HTR-8/SVneo (cell line): Measurements from ENCODE around the gene KCNA1.
"Not testable (repeated sequence)": the region's sequence is repeated elsewhere in the genome, so short reads cannot be mapped to it uniquely, and the experiment has no call there.

ENCODE experiments used
- DNase-seq: peaks from one replicate; pipeline ENCODE4 v3.0.0; 2011; ENCODE audit warnings: low spot score, mixed read lengths; ENCODE audit not compliant: insufficient read length
- FAIRE-seq: peaks from 2 replicates; lab custom pipeline; 2011; peaks lifted over from hg19 to GRCh38; lab: Jason Lieb, UNC

Gene KCNA1

DNA sequence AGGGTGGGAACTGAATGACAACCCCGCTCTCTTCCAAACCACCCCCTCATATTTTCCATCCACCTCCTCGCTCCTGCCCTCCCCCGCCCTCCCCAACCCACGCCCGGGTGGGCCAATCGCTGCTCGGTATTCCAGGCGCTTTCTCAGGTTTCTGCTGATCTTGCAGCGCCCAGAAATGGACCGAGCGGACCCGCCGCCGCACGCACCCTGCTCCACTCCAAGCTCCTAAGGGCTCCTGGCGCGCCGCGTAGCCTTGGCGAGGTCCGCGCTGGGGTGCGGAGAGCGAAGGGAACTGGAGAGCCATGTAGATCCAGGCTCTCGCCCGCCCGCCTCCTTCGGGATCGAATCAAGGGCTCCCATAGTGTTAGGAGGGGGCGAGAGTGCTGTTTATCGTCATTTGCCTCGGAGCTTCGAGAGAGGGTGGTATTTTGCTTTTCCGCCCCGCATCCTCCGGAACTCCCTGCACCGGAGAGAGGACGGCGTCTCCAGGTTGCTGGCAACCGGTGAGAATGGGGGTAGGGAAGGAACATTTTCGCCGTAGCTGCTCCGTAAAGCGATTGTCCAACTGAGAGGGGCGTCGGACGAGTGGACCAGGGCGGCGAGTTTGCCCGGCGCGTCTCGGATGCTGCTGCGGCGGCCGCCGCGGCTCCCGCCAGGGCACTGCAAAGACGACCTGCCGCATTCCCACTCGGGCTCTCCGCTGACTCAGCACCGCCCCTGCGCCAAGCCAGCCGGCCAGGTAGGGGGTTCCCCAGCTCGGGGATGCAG, at the start of gene KCNA1:
KCNA1 (plus strand) TSS at position 172 of the 768 bp plus-strand sequence. CDS start 1,474 bp downstream, outside the sequence.
- FAIRE-seq, result no peak
- DNase-seq, result no peak

DNA sequence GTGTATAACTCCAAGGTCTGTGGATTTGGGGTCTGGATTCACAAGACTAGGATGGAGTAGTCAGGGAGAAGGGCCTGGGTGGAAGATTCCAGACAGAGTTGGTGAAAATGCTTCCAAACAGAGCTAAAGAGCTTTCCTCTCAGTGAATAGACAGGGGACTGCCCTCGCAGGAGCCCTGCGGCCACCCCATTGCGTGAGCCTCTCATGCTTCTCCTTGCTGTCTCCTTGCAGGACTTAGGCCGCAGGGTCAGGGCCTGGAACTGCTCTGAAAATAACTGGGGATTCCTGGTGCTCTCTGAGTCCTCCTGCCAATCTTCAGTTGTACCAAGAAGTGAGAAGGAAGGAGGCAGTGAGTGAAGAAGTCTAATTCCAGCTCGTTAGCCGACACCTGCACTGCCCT, 49.0 kb upstream of the KCNA1 start:
- FAIRE-seq (no peak), DNase-seq (no peak)

DNA sequence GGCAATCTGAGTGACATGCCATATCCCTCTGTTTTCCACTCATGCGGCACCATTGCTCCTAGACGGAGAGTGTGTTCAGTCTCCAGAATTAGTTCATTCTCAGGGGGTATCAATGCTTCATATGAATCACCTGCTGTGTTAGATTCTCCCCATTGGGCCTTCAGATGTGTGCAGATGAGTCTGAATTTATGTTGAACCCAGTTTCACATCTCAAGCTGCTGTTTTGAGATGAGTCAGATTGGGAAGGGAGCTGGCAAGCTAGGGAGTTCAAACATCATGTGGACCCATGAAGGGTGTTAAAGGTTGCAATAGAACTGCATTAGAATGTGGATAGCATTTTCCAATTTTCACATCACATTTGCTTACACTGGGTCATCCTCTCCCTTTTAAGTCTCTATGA, 46.9 kb upstream of the KCNA1 start:
- DNase-seq, result no peak
- FAIRE-seq, result no peak

DNA sequence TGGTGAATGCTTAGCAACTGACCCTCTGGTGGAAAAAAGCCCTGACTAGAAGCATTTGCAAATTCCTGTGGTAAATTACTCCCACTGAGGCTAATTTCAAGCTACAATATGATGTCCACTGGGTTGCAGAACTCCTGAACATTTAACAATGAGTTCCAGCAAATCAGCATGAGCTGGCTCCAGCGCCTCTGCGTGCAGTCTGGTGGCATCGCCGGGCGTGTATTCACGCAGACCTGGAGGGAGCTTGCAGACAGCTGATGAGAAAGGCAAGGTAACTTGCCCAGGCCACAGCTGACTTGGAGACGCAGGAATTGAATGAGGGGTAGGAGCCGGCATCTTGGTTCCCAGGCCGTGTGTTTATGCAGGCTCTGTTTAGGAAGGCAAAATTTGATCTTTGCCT, 45.1 kb upstream of the KCNA1 start:
- FAIRE-seq (no peak), DNase-seq (no peak)

DNA sequence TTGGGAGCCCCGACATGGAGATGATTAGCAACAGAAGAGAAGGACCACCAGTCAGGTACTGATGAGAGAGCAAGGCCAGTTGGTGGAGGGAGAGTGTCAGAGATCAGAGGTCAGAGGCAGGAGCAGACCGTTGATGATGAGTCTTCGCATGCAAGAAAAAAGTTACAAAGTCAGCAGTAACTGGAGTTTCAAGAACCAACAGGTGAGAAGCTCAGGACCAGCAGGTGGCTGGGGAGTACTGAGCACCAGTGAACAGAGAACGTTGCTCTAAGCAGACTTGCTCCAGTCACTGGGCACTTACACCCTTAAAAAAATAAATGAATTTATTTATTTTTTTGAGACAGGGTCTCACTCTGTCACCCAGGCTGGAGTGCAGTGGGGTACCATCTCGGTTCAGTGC, 44.5 kb upstream of the KCNA1 start:
- DNase-seq, result no peak
- FAIRE-seq, result no peak

DNA sequence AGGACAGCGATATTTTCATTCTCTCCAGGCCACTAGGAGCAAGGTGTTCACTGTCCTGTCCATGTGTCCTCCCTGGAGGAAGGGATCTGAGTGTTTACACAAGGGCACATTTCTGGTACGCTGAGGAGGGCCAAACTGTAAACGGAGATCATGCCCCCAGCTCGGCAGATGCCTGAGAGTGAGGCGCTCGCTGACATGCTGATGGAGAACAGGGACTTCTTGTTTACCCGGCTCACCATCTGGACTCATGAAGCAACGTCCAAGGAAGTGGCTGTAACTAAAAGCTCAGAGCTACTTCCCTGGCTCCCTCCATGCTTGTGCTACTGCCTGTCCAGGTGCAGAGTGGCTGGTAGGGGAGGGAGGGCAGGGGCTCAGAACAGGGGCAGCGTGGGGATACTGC, 43.4 kb upstream of the KCNA1 start:
- FAIRE-seq (no peak), DNase-seq (no peak)

DNA sequence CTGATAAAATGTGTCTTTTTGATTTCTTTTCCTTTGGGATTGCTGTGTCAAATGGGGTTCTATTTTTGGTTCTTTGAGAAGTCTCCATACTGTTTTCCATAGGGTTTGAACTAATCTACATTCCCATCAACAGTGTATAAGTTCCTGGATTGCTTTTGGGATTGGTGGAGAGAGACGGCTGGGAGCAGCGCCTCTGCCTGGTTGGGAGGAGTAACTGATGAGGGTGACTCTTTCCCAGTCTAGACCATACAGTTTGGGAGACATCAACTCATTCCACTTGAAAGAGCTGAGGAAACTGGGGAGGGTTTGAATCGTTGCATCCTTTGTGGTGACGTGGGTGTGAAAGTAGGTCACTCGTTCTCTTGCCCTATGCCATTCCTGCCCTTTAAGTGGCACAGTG, 42.3 kb upstream of the KCNA1 start:
- no peak for DNase-seq
- no peak for FAIRE-seq

DNA sequence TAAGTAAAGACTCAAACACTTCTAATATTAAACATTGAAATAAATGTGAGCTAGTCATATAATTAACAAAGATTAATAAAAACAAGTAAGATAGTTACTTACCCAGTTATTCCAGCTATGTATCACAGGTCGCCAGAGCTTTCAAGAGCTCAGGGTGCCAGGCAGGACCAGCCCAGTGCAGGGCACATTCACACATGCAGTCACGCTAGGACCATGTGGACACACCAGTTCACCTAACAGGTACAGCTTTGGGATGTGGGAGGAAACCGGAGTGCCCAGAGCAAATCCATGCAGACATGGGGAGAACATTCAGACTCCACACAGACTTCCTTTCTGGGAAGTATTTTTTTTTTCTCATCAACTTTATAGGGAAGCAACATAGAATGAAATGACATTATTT, 39.3 kb upstream of the KCNA1 start:
- DNase-seq, result no peak
- no peak for FAIRE-seq

DNA sequence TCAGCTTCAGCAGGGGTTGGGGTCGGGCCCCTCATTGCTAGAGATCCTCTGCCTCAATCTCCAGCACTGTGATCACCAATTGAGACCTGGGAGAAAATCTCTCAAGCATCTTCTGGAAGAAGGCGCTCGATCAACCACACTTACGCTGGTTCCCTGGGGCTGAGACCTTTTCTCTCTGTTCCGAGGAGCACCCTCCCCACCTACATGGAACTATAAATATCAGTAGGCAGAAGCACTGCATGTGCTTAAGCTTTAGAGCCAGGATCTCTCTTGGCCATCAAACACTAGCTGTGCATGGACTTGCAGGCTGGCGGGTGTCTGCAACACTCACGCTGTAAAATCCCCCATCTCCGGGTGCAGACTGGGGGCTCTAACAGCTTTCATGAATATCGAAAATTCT, 38.2 kb upstream of the KCNA1 start:
- FAIRE-seq (no peak), DNase-seq (no peak)

DNA sequence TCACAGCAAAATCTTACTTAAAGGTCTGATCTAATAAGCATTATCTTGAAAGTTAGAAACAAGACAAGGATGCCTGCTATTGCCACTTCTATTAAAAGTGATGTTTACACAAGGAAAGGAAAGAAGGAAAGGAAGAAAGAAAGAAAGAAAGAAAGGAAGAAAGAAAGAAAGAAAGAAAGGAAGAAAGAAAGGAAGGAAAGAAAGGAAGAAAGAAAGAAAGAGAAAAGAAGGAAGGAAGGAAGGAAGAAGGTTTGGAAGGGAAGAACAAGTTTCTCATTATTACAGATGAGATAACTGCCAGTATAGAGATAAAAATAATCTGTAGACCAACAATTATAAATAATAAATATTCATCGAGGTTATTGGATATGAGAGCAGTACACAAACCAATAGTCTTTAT, 35.8 kb upstream of the KCNA1 start:
- no peak for DNase-seq
- no peak for FAIRE-seq

DNA sequence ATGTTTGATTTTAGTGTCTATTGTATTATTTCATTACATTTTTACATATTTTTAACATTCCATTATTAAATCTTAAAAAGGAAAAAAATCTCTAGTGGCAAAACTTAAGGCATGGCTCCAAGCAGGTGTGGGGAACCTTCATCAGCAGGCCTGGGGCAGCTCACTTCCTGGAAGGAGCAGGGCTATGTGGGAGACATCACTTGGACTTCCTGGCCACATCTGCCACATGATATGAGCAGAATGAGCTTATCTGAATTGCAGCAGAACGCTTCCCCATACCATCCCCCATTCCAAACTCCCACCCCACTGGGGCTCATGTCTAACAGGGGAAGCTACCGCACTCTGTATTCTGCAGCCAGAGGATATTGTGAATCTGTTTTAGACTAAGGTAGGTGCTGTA, 35.0 kb upstream of the KCNA1 start:
- DNase-seq (no peak), FAIRE-seq (no peak)

GRCh38 chr12:4879481-4879880, 30.2 kb upstream of the KCNA1 start:
- not testable (repeated sequence) for DNase-seq, FAIRE-seq

DNA sequence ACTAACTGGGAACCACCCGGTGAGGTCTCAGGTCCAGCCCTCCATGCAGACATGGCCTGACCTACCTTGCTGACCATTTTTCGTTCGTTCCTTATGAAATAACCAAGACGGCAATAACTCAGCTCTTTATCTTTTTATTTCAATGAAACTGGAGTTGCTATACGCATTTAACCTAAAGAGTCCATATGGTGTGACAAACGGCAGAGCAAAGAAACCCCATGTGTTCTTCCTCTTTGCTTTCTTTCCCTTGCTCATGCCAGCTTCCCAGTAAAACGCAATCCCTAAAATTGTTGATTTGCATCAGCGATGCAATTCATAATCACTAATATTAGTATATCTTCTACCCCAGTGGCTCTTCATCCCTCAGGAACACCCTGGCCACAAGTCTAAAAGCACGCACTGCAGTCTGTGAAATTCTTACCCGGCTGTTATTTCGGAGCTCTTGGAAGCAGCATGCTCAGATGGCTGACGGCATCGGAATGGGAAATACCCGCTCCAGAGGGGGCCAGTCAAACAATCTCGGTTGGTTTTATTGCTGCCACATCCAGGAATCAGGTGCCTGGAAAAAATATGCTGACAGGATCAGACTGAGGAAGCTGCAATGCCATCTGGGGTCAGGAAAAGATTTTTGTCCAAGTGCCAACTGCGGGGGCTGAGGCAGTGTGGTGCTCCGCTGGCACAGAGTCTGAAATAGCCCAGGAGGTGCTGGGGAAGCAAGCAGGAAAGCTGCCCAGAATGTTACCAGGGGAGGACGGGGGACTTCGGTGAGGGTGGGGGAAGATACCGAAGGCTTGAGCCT, 28.2 kb upstream of the KCNA1 start:
- no peak for DNase-seq
- FAIRE-seq, result no peak

DNA sequence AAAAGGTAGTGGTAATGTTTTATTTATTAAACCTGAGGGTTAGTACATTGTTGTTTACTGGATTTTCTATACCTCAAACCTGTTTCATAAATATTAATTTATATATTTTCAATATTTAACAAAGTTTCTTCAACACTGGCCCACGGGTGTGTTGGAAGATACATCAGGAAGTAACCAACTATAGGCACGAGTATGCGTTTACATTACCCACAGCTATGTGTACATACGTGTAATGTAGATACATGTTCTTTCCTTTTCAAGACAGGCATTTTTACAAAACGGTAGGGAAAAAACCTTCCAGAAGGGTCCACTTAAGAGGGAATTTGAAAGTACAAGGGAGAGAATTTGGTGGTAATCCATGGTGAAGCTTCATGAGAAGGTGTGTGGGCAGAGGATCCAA, 17.8 kb upstream of the KCNA1 start:
- DNase-seq, result no peak
- FAIRE-seq, result no peak

DNA sequence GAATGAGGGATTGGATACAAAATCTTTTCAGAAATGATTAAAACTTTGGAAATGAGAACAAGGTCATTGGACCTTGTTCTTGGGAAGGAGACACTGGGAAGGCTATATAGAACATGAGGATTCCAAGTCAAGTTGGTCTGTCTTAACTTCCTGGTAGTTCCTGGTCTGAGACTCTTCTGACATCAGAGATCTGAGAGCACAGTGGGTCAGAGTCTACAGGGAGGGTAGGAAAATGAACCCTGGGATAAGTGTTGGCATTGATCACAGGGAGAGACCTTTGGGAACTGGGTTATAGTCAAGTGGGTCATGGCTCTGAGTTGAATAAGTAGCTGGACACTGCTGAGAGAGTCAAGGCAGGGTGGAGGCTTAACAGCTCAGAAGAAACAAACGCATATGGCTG, 17.3 kb upstream of the KCNA1 start:
- FAIRE-seq (no peak), DNase-seq (no peak)

DNA sequence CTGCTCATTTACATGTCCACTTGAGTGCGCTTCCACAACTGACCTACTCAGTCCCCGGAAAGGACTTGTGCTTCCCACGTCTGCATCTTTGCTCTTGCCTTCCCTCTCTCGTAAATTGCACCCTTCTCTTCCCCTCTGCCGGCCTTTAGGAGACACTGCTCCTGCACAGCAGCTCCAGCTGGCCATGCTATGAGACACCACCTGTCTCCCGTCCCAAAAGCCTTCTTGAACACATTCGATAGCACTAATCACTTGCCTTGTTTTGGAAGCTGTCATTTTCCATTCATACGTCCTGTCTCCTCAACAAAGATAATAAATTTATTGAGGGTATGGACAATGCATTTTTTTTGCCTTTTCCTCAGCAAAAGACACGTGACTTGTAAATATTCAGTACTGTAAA, 15.7 kb upstream of the KCNA1 start:
- FAIRE-seq (peak; percentile 4), DNase-seq (no peak)

DNA sequence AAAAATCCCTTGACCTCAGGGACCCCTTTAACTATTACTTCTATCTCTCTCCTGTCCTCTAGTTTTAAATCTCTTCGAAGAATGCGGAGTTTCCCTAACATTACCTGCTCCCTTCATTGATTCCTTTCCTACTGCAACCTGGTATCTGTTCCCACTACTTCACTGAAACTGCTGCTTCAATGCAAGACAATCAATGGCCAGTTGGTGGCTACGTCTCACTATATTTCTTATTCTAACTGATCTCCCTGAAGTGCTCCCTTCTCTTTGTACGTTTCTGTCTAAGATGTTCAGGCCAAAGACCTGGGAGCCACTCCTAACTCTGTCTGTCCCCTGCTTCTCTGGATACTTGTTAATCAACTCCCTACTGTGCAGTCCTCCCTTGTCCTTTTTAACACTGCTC, 10.3 kb upstream of the KCNA1 start:
- no peak for FAIRE-seq
- no peak for DNase-seq

DNA sequence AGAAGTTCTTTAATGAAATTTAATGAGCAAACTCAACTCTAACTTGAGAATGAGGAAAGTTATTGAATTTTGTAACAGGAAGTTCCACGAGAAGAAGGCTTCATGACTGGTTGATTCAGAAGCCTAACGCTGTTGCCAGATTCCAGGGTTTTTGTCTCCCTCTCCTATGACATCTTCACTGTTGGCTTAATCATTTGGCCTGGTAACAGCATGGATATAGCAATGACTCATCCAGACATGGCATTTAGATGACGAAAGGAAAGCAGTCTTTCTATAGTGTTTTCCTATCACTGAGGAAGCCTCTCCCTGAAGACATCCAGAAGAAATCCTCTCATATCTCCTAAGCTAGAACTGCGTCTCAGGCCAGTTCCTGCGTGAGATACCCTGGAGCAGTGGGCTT, 9.4 kb upstream of the KCNA1 start:
- no peak for FAIRE-seq

GRCh38 chr12:4905316-4905715, 4.4 kb upstream of the KCNA1 start:
- FAIRE-seq, result no peak
- DNase-seq, result no peak

More for the DNA sequence above, 9.4 kb upstream of the KCNA1 start:
- DNase-seq, result no peak

- no peak for FAIRE-seq
Observed at GRCh38 chr12:4908684-4909409, 858 bp upstream of the KCNA1 start.

DNA sequence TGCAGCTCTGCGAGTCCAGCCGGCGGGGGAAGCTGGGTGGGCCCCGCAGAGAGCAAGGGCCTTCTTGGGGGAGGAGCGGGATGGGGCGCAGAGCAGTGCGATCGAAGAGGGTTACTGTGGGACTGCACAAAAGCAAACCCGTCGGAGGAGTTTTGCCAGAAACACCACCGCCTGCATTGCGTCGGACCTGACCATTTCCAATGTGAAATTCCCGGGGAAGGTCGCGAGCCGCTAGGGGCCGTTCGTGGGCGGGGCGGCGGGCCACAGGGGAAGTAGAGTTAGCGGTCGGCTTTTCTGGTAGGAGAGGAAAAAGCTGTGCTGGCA, 333 bp upstream of the KCNA1 start:
- DNase-seq (no peak), FAIRE-seq (no peak)

More at GRCh38 chr12:4908684-4909409, 858 bp upstream of the KCNA1 start:
- no peak for DNase-seq
